Brain microvascular endothelial cell (primary cell): ENCODE results near the gene SMIM45.

Source experiments
- DNase-seq: peaks from one replicate; pipeline ENCODE4 v3.0.0-alpha.2; 2020
- H3K27ac ChIP-seq: fragments of 250-450 bp; sonication (Bioruptor Pico); 2 replicates; pipeline ENCODE4 v1.5.1; 2020; ENCODE audit warnings: mild to moderate bottlenecking, moderate library complexity
- H3K27me3 ChIP-seq: fragments of 250-450 bp; sonication (Bioruptor Pico); replicated peaks from 2 replicates; pipeline ENCODE4 v1.5.1; 2020; ENCODE audit warnings: mild to moderate bottlenecking
- H3K36me3 ChIP-seq: fragments of 250-450 bp; sonication (Bioruptor Pico); replicated peaks from 2 replicates; pipeline ENCODE4 v1.5.1; 2020; ENCODE audit warnings: mild to moderate bottlenecking
- H3K4me3 ChIP-seq: 2 replicates; pipeline ENCODE4 v1.5.1; 2011; ENCODE audit warnings: low read depth, mild to moderate bottlenecking, control low read depth, low read length, moderate library complexity
- in situ Hi-C: cut with HindIII; loops from 2 replicates; pipeline ENCODE4 v1.10.0; 2017; ENCODE audit warnings: low sequenced_read_pairs, low pct_ligation_motif_present
- TF ChIP-seq, protein P1 (sequence below): IDR thresholded peaks from 2 replicates; pipeline ENCODE4 v1.5.1; 2011; ENCODE audit warnings: low read depth, mild to moderate bottlenecking, moderate library complexity, low read length, control low read depth, inconsistent platforms; ENCODE audit errors: missing control alignments

Gene SMIM45

DNA sequence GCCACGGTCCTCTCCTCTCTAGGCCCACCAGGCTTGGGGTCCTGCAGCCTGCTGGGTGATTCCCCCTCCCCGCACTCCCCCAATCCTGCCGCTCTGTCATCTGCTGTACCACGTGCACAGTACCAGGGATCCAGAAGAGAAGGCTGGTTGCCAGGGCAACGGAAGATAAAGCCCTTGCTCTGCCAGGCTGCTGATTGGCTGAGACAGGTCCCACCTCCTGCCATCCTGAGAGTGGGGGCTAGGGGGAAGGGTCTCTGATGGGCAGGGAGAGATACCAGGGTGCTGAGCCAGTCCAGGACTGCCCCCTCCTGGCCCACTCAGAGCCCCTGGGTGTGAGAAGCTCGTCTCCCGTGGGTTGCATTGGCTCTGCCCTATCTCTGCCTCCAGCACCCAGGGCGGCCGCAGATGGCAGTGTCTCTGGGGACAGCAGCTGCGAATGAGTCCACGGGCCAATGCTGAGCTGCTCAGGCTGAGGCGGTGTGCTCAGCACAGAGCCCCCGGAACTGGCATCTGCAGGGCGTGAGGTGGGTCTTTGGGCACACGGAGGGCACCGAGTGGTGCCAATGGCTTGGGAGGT lies at the start of gene SMIM45:
TSS of gene SMIM45 (plus strand) at position 253 of the 577 bp plus-strand sequence.
- TF ChIP-seq, protein P1, sequence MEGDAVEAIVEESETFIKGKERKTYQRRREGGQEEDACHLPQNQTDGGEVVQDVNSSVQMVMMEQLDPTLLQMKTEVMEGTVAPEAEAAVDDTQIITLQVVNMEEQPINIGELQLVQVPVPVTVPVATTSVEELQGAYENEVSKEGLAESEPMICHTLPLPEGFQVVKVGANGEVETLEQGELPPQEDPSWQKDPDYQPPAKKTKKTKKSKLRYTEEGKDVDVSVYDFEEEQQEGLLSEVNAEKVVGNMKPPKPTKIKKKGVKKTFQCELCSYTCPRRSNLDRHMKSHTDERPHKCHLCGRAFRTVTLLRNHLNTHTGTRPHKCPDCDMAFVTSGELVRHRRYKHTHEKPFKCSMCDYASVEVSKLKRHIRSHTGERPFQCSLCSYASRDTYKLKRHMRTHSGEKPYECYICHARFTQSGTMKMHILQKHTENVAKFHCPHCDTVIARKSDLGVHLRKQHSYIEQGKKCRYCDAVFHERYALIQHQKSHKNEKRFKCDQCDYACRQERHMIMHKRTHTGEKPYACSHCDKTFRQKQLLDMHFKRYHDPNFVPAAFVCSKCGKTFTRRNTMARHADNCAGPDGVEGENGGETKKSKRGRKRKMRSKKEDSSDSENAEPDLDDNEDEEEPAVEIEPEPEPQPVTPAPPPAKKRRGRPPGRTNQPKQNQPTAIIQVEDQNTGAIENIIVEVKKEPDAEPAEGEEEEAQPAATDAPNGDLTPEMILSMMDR = no peak
- Histone ChIP-seq H3K36me3 (no peaks in the 10 kb centered on the region), H3K4me3 (no peak within 1 kb of the TSS), H3K27me3 (no peaks in the 10 kb centered on the region), H3K27ac (no peak within 1 kb of the TSS)
- in situ Hi-C loops = no loop called here
- no peak for DNase-seq

DNA sequence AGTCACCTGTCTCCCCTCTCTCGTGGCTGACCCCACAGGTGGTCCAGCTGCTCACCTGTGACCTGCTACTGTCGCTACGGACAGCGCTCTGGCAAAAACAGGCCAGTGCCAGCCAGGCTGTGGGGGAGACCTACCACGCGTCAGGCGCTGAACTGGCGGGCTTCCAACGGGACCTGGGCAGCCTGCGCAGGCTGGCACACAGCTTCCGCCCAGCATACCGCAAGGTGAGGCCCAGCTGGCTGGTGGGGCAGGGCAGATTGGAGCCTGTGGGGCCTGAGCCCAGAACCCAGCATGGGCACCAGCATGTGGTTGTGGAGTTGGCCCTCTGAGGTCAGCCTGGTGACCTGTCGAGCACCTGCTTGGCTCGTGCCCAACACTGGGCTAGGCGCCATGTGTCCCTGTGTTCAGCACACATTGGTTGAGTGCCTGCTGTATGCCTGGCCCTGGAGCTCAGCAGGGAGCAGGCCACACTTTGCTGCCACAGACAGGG lies 49.0 kb upstream of the SMIM45 start:
- H3K27me3 ChIP-seq = no peaks in the 10 kb centered on the region
- H3K36me3 ChIP-seq = peaks cover 50% of the 10 kb centered on the region
- TF ChIP-seq, protein P1 = no peak
- in situ Hi-C loops = no loop called here
- no peak overlapping the region for H3K27ac ChIP-seq
- H3K4me3 ChIP-seq = no peak overlapping the region
- no peak for DNase-seq

DNA sequence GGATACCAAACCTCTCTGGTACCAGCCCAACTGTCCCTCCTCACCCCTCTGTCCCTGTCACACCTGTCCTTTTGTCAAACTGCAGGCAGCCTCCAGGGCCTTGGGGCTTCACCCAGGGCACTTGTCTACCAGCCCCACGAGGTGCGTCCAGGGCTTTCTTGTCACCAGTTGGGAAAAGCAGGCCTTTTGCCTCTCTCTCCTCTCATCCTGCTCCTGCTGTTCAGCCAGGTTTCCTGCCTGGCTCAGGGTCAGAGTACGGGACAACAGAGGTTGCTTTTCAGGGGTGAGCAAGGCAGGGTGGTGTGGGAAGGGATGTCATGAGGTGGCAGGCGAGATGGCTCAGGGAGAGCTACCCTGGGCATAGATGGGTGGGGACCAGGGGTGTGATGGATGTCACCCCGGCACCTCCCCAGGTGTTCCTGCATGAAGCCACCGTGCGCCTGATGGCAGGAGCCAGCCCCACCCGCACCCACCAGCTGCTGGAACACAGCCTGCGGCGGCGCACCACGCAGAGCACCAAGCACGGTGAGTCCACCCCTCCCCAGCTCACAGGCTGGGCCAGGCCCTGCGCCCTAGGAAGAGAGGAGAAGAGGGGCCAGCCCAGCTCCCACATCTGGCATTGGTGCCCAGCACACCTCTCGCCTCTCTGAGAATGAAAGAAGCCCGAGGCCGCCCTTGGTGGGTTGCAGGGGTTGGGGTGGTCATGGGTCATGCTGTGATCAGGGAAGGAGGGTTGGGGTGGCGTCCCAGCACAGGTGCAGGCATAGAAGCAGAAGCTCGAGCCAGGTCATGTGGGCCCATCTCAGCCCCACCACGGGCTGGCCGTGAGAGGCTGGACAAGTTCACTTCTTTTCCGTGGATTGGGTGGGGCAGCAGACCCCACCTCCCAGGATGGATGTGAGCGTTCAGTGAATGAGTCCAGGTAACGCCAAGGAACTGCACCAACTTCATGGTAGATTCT lies 47.2 kb upstream of the SMIM45 start:
- peaks cover 37% of the 10 kb centered on the region for H3K36me3 ChIP-seq
- TF ChIP-seq, protein P1 = no peak

DNA sequence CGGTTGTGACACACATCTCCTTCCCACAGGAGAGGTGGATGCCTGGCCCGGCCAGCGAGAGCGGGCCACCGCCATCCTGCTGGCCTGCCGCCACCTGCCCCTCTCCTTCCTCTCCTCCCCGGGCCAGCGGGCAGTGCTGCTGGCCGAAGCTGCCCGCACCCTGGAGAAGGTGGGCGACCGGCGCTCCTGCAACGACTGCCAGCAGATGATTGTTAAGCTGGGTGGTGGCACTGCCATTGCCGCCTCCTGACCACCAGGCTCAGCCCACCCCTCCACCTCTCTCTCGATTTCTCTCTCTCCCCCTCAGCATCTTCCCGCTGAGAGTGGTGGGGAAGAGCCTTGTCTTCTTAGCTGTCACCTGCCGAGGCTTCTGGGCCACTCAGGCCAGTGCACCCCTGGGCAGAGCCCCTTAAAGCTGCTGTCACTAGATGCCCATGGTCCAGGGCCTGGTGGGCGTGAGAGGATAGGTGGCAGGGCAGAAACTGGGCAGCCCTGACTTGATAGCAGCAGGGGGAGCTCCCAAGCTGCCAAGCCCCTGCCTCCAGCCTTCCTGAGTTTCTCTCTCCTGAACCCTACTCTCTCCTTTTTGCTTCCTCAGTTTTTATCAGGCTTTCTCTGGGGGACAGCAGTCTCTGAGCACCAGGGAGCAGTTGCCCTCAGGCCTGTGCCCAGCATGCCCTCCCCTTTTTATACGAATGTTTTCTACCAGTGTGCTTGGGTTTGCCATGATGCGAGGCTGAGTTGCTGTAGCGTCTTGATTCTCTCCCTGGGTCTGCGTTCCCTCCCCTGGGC lies 46.3 kb upstream of the SMIM45 start:
- no peak for DNase-seq
- in situ Hi-C loops = no loop called here
- no peak overlapping the region for H3K4me3 ChIP-seq

More for the DNA sequence above, 47.2 kb upstream of the SMIM45 start:
- in situ Hi-C loops = no loop called here
- H3K27me3 ChIP-seq = peaks cover 3% of the 10 kb centered on the region
- H3K4me3 ChIP-seq = no peak overlapping the region
- no peak for DNase-seq
- H3K27ac ChIP-seq = no peak overlapping the region

DNA sequence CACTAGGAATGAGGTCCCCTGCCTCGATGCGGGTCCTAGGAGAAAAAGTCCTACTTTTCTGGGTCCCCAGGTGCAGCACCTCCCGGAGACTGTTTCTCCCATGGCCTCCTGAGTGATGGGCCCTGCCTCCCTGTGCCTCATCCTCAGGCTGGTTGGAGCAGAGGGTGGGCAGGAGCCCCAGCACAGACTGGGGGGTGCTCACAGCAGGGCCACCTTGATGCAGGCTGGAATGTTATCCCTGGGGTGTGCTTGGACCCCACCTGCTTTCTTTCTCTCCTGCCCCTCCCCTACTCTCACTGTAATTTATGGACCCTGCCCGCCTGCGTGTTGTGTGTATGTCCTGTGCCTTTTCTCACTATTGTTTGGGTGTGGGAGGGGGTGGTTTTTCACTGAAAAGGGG lies 45.1 kb upstream of the SMIM45 start:
- peaks cover 27% of the 10 kb centered on the region for H3K36me3 ChIP-seq
- no peak overlapping the region for H3K27ac ChIP-seq
- H3K4me3 ChIP-seq = no peak overlapping the region
- peaks cover 24% of the 10 kb centered on the region for H3K27me3 ChIP-seq
- TF ChIP-seq, protein P1 = no peak
- DNase-seq = no peak
- in situ Hi-C loops = no loop called here

More for the DNA sequence above, 46.3 kb upstream of the SMIM45 start:
- H3K27me3 ChIP-seq = peaks cover 12% of the 10 kb centered on the region
- TF ChIP-seq, protein P1 = no peak
- peaks cover 28% of the 10 kb centered on the region for H3K36me3 ChIP-seq
- H3K27ac ChIP-seq = no peak overlapping the region
